Brain pericyte (primary cell): ENCODE results near the gene NDRG4.

ENCODE experiments used
- DNase-seq: peaks from one replicate; pipeline ENCODE4 v3.0.0-alpha.2; 2012; ENCODE audit warnings: low read depth, low spot score

NDRG4 gene

GRCh38 chr16:58508671-58509251 lies 8.8 kb downstream of the NDRG4 start:
- DNase-seq: no peak

GRCh38 chr16:58509256-58510096 lies 9.5 kb downstream of the NDRG4 start:
- no peak for DNase-seq

GRCh38 chr16:58510097-58510775 lies 10.3 kb downstream of the NDRG4 start:
- DNase-seq: no peak

- DNase-seq: no peak
Observed at GRCh38 chr16:58510776-58511628, 11.1 kb downstream of the NDRG4 start.

GRCh38 chr16:58511933-58512815 lies 12.2 kb downstream of the NDRG4 start:
- DNase-seq: no peak

GRCh38 chr16:58513874-58514273 lies 13.9 kb downstream of the NDRG4 start:
- no peak for DNase-seq

GRCh38 chr16:58515125-58515870 lies 15.4 kb downstream of the NDRG4 start, which contains the start of gene SETD6:
Gene SETD6 (plus strand): TSS chr16:58515517. CDS start chr16:58515538, 21 bp downstream.
- DNase-seq: peak; percentile 75

GRCh38 chr16:58515871-58516767 lies 16.2 kb downstream of the NDRG4 start:
- no peak for DNase-seq

GRCh38 chr16:58516768-58517107 lies 16.8 kb downstream of the NDRG4 start:
- DNase-seq: no peak

GRCh38 chr16:58518083-58518979 lies 18.4 kb downstream of the NDRG4 start:
- no peak for DNase-seq

GRCh38 chr16:58518980-58519368 lies 19.0 kb downstream of the NDRG4 start:
- DNase-seq: no peak

- no peak for DNase-seq
Observed at GRCh38 chr16:58519707-58520106, 19.8 kb downstream of the NDRG4 start.

GRCh38 chr16:58530179-58530578 lies 30.2 kb downstream of the NDRG4 start:
- no peak for DNase-seq

- no peak for DNase-seq
Observed at GRCh38 chr16:58532414-58532813, 32.5 kb downstream of the NDRG4 start.

- DNase-seq: no peak
Observed at GRCh38 chr16:58533751-58534470, 34.0 kb downstream of the NDRG4 start.

GRCh38 chr16:58535100-58535499 lies 35.2 kb downstream of the NDRG4 start:
- DNase-seq: no peak

GRCh38 chr16:58536278-58536677 lies 36.3 kb downstream of the NDRG4 start:
- no peak for DNase-seq
